D721Med (cell line): ENCODE measurements around the gene PNO1.

Experiments used
- DNase-seq: peaks from one replicate; pipeline ENCODE4 v3.0.0; 2011; ENCODE audit warnings: low spot score; ENCODE audit not compliant: insufficient read length
- FAIRE-seq: peaks from 2 replicates; lab custom pipeline; 2011; peaks lifted over from hg19 to GRCh38; lab: Jason Lieb, UNC
- TF ChIP-seq, protein P1 (sequence below): IDR thresholded peaks from 2 replicates; pipeline ENCODE4 v1.5.1; 2012; ENCODE audit warnings: mild to moderate bottlenecking, control low read depth; ENCODE audit not compliant: insufficient read depth; ENCODE audit errors: missing control alignments

The PNO1 gene

DNA sequence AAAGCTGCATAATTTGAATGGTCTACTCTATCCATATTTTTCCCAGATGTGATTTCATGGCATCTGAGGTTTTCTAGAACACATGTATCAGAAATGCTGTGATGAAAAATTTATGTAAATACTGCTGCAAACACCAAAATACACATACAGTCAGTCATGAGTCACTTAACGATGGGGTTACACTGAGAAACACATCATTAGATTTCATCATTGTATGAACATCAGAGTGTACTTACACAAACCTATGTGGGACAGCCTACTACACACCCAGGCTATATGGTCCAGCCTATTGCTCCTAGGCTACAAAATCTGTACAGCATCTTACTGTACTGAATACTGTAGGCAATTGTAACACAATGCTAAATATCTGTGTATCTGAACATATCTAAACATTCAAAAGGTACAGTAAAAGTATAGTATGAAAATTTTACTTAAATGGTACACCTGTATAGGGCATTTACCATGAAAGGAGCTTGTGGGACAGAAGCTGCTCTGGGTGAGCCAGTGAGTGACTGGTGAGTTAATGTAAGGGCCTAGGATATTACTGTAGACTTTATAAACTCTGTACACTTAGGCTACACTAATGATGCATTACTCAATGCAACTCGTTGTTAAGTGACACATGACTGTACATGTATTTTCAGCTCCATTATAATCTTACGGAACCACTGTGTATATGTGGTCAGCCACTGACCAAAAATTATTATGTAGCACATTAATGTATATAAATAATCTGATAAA, 33.5 kb downstream of the PNO1 start:
- FAIRE-seq (peak; percentile 79), DNase-seq (no peak)
- TF ChIP-seq, protein P1, sequence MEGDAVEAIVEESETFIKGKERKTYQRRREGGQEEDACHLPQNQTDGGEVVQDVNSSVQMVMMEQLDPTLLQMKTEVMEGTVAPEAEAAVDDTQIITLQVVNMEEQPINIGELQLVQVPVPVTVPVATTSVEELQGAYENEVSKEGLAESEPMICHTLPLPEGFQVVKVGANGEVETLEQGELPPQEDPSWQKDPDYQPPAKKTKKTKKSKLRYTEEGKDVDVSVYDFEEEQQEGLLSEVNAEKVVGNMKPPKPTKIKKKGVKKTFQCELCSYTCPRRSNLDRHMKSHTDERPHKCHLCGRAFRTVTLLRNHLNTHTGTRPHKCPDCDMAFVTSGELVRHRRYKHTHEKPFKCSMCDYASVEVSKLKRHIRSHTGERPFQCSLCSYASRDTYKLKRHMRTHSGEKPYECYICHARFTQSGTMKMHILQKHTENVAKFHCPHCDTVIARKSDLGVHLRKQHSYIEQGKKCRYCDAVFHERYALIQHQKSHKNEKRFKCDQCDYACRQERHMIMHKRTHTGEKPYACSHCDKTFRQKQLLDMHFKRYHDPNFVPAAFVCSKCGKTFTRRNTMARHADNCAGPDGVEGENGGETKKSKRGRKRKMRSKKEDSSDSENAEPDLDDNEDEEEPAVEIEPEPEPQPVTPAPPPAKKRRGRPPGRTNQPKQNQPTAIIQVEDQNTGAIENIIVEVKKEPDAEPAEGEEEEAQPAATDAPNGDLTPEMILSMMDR, result no peak

- FAIRE-seq, result no peak
- TF ChIP-seq, protein P1, result no peak
- DNase-seq, result no peak
Measured at GRCh38 chr2:68193144-68193543, 35.5 kb downstream of the PNO1 start.

- FAIRE-seq (peak; percentile 77), DNase-seq (no peak)
- TF ChIP-seq, protein P1, result no peak
Measured at GRCh38 chr2:68193787-68194372, 36.2 kb downstream of the PNO1 start.

DNA sequence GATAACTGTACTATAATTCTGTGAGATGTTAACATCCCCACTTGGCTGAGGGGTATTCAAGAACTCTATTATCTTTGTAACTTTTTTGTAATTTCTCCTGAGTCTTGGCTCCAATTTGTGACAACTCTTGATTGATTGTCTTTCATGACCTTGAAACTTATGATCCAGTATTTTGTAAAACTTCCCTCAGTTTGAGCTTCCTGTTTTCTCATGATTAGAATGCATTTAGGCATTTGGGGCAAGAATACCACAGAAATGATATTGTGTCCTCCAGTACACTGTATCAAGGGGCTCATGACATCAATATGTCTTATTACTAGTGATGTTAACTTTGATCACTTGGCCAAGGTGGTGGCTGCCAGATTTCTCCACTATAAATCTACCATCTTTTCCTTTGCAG, 37.4 kb downstream of the PNO1 start:
- DNase-seq, result no peak
- no peak for FAIRE-seq
- TF ChIP-seq, protein P1, result no peak

- DNase-seq (no peak), FAIRE-seq (no peak)
- TF ChIP-seq, protein P1, result peak; percentile 56
Measured at GRCh38 chr2:68196120-68196716, 38.5 kb downstream of the PNO1 start.

- FAIRE-seq (no peak), DNase-seq (no peak)
- TF ChIP-seq, protein P1, result no peak
Measured at GRCh38 chr2:68200157-68200787, 42.6 kb downstream of the PNO1 start.
